ENCODE data around the gene MTREX. TPM values are rescaled to one million over a fixed set of nuclear protein-coding genes. Genes with fewer than 3 reads are reported as not detected.

MTREX gene
- total RNA-seq, 2 experiments from 2014 or later, result 50.9 to 54.5 TPM

- H3K4me3 Mint-ChIP-seq, result no peak overlapping the region
- no peaks in the 10 kb centered on the region for H3K27me3 ChIP-seq (ENCODE audit: control insufficient read depth in 1 of 2, insufficient read depth in 2 of 2, low read length in 2 of 2)
- no peaks in the 10 kb centered on the region for H3K4me1 ChIP-seq (ENCODE audit: insufficient read depth, low read length)
- POLR2A ChIA-PET, result no interaction called here
- DNase-seq (no peak), ATAC-seq (ENCODE audit: poor library complexity) (no peak)
- H3K9me3 Mint-ChIP-seq, result no peaks in the 10 kb centered on the region
- H3K9me3 ChIP-seq (ENCODE audit: control insufficient read depth in 1 of 2, insufficient read depth in 1 of 2, low read length in 2 of 2), result no peaks in the 10 kb centered on the region
- intact Hi-C loops (cut with DNase I, micrococcal nuclease), result no loop called here
- CTCF ChIA-PET, result no interaction called here
- no peaks in the 10 kb centered on the region for H3K27me3 Mint-ChIP-seq
- TF ChIP-seq CTCF (IDR thresholded peaks at IDR 0.05), result no peak
- peaks cover 79% of the 10 kb centered on the region for H3K36me3 ChIP-seq (ENCODE audit: insufficient read depth, low read length)
- peaks cover 83% of the 10 kb centered on the region for H3K36me3 Mint-ChIP-seq (ENCODE audit: low read depth)
- H3K4me3 ChIP-seq (ENCODE audit: low read length), result no peak overlapping the region
- H3K27ac Mint-ChIP-seq, result no peak overlapping the region
- H3K27ac ChIP-seq (ENCODE audit: low read depth in 1 of 2, low read length in 2 of 2), result no peak overlapping the region
- H3K4me1 Mint-ChIP-seq (ENCODE audit: low read depth), result no peaks in the 10 kb centered on the region
These were observed 16.8 kb upstream of the MTREX start for GRCh38 chr5:55290991-55291390.

- Histone ChIP-seq H3K36me3 (ENCODE audit: insufficient read depth, low read length) (peaks cover 57% of the 10 kb centered on the region), H3K27me3 (ENCODE audit: control insufficient read depth in 1 of 2, insufficient read depth in 2 of 2, low read length in 2 of 2) (no peaks in the 10 kb centered on the region), H3K9me3 (ENCODE audit: control insufficient read depth in 1 of 2, insufficient read depth in 1 of 2, low read length in 2 of 2) (no peaks in the 10 kb centered on the region), H3K27ac (ENCODE audit: low read depth in 1 of 2, low read length in 2 of 2) (no peak overlapping the region), H3K4me1 (ENCODE audit: insufficient read depth, low read length) (no peaks in the 10 kb centered on the region), H3K4me3 (ENCODE audit: low read length) (no peak overlapping the region)
- H3K9me3 Mint-ChIP-seq, result no peaks in the 10 kb centered on the region
- DNase-seq (no peak), ATAC-seq (ENCODE audit: poor library complexity) (no peak)
- intact Hi-C loops (cut with DNase I, micrococcal nuclease), result no loop called here
- H3K4me1 Mint-ChIP-seq (ENCODE audit: low read depth), result peaks cover 9% of the 10 kb centered on the region
- CTCF ChIA-PET, result no interaction called here
- H3K4me3 Mint-ChIP-seq, result no peak overlapping the region
- POLR2A ChIA-PET, result no interaction called here
- H3K27me3 Mint-ChIP-seq, result no peaks in the 10 kb centered on the region
- H3K36me3 Mint-ChIP-seq (ENCODE audit: low read depth), result peaks cover 93% of the 10 kb centered on the region
- no peak overlapping the region for H3K27ac Mint-ChIP-seq
- TF ChIP-seq CTCF (IDR thresholded peaks at IDR 0.05), result no peak
These were observed 12.9 kb upstream of the MTREX start for GRCh38 chr5:55294935-55295334.

- no peak overlapping the region for H3K27ac Mint-ChIP-seq
- Histone ChIP-seq H3K36me3 (ENCODE audit: insufficient read depth, low read length) (peaks cover 13% of the 10 kb centered on the region), H3K4me1 (ENCODE audit: insufficient read depth, low read length) (peaks cover 3% of the 10 kb centered on the region), H3K9me3 (ENCODE audit: control insufficient read depth in 1 of 2, insufficient read depth in 1 of 2, low read length in 2 of 2) (peaks cover 0 to 4% of the 10 kb centered on the region in 2 experiments), H3K27me3 (ENCODE audit: control insufficient read depth in 1 of 2, insufficient read depth in 2 of 2, low read length in 2 of 2) (no peaks in the 10 kb centered on the region), H3K27ac (ENCODE audit: low read depth in 1 of 2, low read length in 2 of 2) (no peak overlapping the region), H3K4me3 (ENCODE audit: low read length) (no peak overlapping the region)
- no peaks in the 10 kb centered on the region for H3K27me3 Mint-ChIP-seq
- ATAC-seq (ENCODE audit: poor library complexity) (no peak), DNase-seq (no peak)
- peaks cover 51% of the 10 kb centered on the region for H3K36me3 Mint-ChIP-seq (ENCODE audit: low read depth)
- ChIA-PET POLR2A (no interaction called here), CTCF (interaction anchor here (0.7 kb wide), 1 partner anchor 17 kb away, joined by 3 read pairs; no protein-coding TSS in a partner anchor)
- intact Hi-C loops (cut with DNase I, micrococcal nuclease), result loop anchor here (10.0 kb wide), 2 partner anchors 126 to 196 kb away; partner anchors contain the start of genes CDC20B (in 1 of the 2) and GZMA (in 1 of the 2)
- no peak overlapping the region for H3K4me3 Mint-ChIP-seq
- peaks cover 29% of the 10 kb centered on the region for H3K4me1 Mint-ChIP-seq (ENCODE audit: low read depth)
- TF ChIP-seq CTCF (IDR thresholded peaks at IDR 0.05), result no peak
- H3K9me3 Mint-ChIP-seq, result no peaks in the 10 kb centered on the region
These were observed 6.9 kb upstream of the MTREX start for GRCh38 chr5:55300890-55301289.
